A673 (cell line): ENCODE results near the gene STK10. TPM values are rescaled to one million over a fixed set of nuclear protein-coding genes. Genes with fewer than 3 reads are reported as not detected.

Source experiments
- BruUV-seq: library from RNA; stranded (reverse); fragments of 400-500 nt; replicated peaks from 2 replicates; lab custom pipeline; 2021; lab: Mats Ljungman, UMichigan
- CTCF ChIA-PET: fragments of 300-600 bp; sonication (Branson Sonifier 250); formaldehyde crosslinking; loops from one replicate; lab custom pipeline; 2022; ENCODE audit warnings: antibody characterized with exemption; lab: Charles Lee
- POLR2A ChIA-PET: fragments of 300-600 bp; sonication (Branson Sonifier 250); formaldehyde crosslinking; loops from one replicate; lab custom pipeline; 2022; ENCODE audit warnings: antibody characterized with exemption; ENCODE audit not compliant: low non-redundant PET; lab: Charles Lee
- DNase-seq: peaks from one replicate; pipeline ENCODE4 v3.0.0-alpha.2; 2015; ENCODE audit warnings: low spot score
- H3K27ac ChIP-seq: fragments of 200-600 bp; sonication (generic); 2 replicates; pipeline ENCODE4 v1.5.1; 2016; ENCODE audit warnings: mixed run types, low read depth, mild to moderate bottlenecking, mixed read lengths, antibody characterized with exemption, low read length; ENCODE audit not compliant: poor library complexity, severe bottlenecking
- H3K27me3 ChIP-seq: fragments of 200-600 bp; sonication (generic); replicated peaks from 2 replicates; pipeline ENCODE4 v1.6.1; 2017; ENCODE audit warnings: mixed run types, low read depth, mild to moderate bottlenecking, mixed read lengths, antibody characterized with exemption, low read length; ENCODE audit not compliant: insufficient read depth, poor library complexity
- H3K36me3 ChIP-seq: fragments of 200-600 bp; sonication (generic); 2 replicates; pipeline ENCODE4 v1.6.1; 2016; ENCODE audit warnings: mixed run types, mild to moderate bottlenecking, mixed read lengths, antibody characterized with exemption, low read length; ENCODE audit not compliant: insufficient read depth, poor library complexity, severe bottlenecking
- H3K4me1 ChIP-seq: fragments of 200-600 bp; sonication (generic); 2 replicates; pipeline ENCODE4 v1.6.1; 2017; ENCODE audit warnings: mixed run types, mild to moderate bottlenecking, mixed read lengths, antibody characterized with exemption, low read length; ENCODE audit not compliant: insufficient read depth, poor library complexity, severe bottlenecking
- H3K4me3 ChIP-seq: fragments of 200-600 bp; sonication (generic); 2 replicates; pipeline ENCODE4 v1.5.1; 2016; ENCODE audit warnings: low read depth, mixed run types, mild to moderate bottlenecking, mixed read lengths, low read length; ENCODE audit not compliant: poor library complexity, severe bottlenecking
- H3K9me3 ChIP-seq: fragments of 200-600 bp; sonication (generic); 2 replicates; pipeline ENCODE4 v1.6.1; 2016; ENCODE audit warnings: mixed run types, low read depth, mild to moderate bottlenecking, mixed read lengths, antibody characterized with exemption, low read length; ENCODE audit not compliant: poor library complexity, severe bottlenecking
- CTCF ChIP-seq: fragments of 300-800, 200-600 bp; sonication (generic); conservative IDR thresholded peaks from 2 replicates; pipeline ENCODE4 v1.5.1; 2017; ENCODE audit warnings: low read depth, mild to moderate bottlenecking, antibody characterized with exemption, low read length, moderate library complexity, mixed read lengths
- EZH2 ChIP-seq: fragments of 200-600 bp; sonication (generic); IDR thresholded peaks from 2 replicates; pipeline ENCODE4 v1.6.1; 2017; ENCODE audit warnings: borderline replicate concordance, low read depth, mild to moderate bottlenecking, mixed read lengths, antibody characterized with exemption, low read length; ENCODE audit not compliant: poor library complexity, severe bottlenecking
- intact Hi-C: fragments of 100-400 bp; cut with micrococcal nuclease; formaldehyde crosslinking; loops from one replicate; pipeline ENCODE4 v1.10.0; 2022; ENCODE audit not compliant: unreplicated experiment
- total RNA-seq: library from RNA; stranded (reverse); gene quantifications from 2 replicates; pipeline ENCODE4 v1.2.3, GENCODE V29; 2021

Gene STK10
- total RNA-seq, 1 experiment from 2014 or later: 3.8 TPM

DNA sequence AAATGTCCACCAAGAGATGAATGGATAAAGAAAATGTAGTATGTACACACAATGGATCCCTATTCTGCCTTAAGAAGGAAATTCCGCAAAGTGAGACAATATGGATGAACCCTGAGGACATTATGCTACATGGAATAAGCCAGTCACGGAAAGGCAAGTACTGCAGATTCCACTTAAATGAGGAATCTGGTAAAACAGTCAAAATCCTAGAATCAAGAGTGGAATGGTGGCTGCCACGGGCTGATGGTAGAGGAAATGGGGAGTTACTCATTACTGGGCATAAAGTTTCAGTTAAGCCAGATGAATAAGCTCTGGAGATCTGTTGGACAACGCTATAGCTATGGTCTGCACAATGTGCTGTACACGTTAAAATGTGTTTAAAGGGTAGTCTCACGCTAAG, 47.2 kb downstream of the STK10 start:
- no TSS peak for BruUV-seq
- H3K4me1 ChIP-seq: no peaks in the 10 kb centered on the region
- H3K27ac ChIP-seq: no peak overlapping the region
- intact Hi-C loops: no loop called here
- H3K9me3 ChIP-seq: no peaks in the 10 kb centered on the region
- TF ChIP-seq CTCF (no peak), EZH2 (no peak)
- H3K36me3 ChIP-seq: no peaks in the 10 kb centered on the region
- CTCF ChIA-PET: no interaction called here
- no peak overlapping the region for H3K4me3 ChIP-seq
- H3K27me3 ChIP-seq: no peaks in the 10 kb centered on the region
- POLR2A ChIA-PET: no interaction called here
- DNase-seq: no peak

- Histone ChIP-seq H3K36me3 (no peaks in the 10 kb centered on the region), H3K27me3 (no peaks in the 10 kb centered on the region), H3K27ac (no peak overlapping the region), H3K4me3 (no peak overlapping the region), H3K9me3 (no peaks in the 10 kb centered on the region), H3K4me1 (no peaks in the 10 kb centered on the region)
- POLR2A ChIA-PET: no interaction called here
- no peak for DNase-seq
- BruUV-seq: no TSS peak
- intact Hi-C loops: no loop called here
- CTCF ChIA-PET: no interaction called here
- TF ChIP-seq EZH2 (no peak), CTCF (no peak)
Measured at GRCh38 chr5:172140120-172140519, 47.9 kb downstream of the STK10 start.

GRCh38 chr5:172137046-172137445, 51.0 kb downstream of the STK10 start:
- DNase-seq: no peak
- POLR2A ChIA-PET: interaction anchor here (0.6 kb wide), 1 partner anchor 89 kb away, joined by 13 read pairs; no protein-coding TSS in a partner anchor

More at GRCh38 chr5:172137046-172137445, 51.0 kb downstream of the STK10 start:
- H3K27me3 ChIP-seq: no peaks in the 10 kb centered on the region
- no peak overlapping the region for H3K27ac ChIP-seq
- H3K36me3 ChIP-seq: no peaks in the 10 kb centered on the region
- H3K4me1 ChIP-seq: no peaks in the 10 kb centered on the region
- BruUV-seq: no TSS peak
- H3K9me3 ChIP-seq: no peaks in the 10 kb centered on the region
- TF ChIP-seq EZH2: no peak
- no peak for TF ChIP-seq CTCF
- CTCF ChIA-PET: no interaction called here
- intact Hi-C loops: no loop called here
- no peak overlapping the region for H3K4me3 ChIP-seq
